Measurements from ENCODE around the gene SERPINA12. TPM values are rescaled to one million over a fixed set of nuclear protein-coding genes. Genes with fewer than 3 reads are reported as not detected.

The SERPINA12 gene
- polyA plus RNA-seq (2013, experiment 1 of 2; ENCODE audit: insufficient read length): 0.13 TPM
- 0.14 TPM for polyA plus RNA-seq (2013, experiment 2 of 2; ENCODE audit: insufficient read length)

- DNase-seq: no peak
Measured at GRCh38 chr14:94509356-94509755, at the start of gene SERPINA12. TSS of gene SERPINA12 (minus strand) at chr14:94509469. CDS start at chr14:94498397, 11,072 bp downstream.

GRCh38 chr14:94558842-94559241, 49.6 kb upstream of the SERPINA12 start:
- DNase-seq: no peak

GRCh38 chr14:94557327-94557726, 48.1 kb upstream of the SERPINA12 start:
- DNase-seq: no peak

GRCh38 chr14:94555991-94556390, 46.7 kb upstream of the SERPINA12 start:
- no peak for DNase-seq

GRCh38 chr14:94550041-94550440, 40.8 kb upstream of the SERPINA12 start:
- no peak for DNase-seq

DNA sequence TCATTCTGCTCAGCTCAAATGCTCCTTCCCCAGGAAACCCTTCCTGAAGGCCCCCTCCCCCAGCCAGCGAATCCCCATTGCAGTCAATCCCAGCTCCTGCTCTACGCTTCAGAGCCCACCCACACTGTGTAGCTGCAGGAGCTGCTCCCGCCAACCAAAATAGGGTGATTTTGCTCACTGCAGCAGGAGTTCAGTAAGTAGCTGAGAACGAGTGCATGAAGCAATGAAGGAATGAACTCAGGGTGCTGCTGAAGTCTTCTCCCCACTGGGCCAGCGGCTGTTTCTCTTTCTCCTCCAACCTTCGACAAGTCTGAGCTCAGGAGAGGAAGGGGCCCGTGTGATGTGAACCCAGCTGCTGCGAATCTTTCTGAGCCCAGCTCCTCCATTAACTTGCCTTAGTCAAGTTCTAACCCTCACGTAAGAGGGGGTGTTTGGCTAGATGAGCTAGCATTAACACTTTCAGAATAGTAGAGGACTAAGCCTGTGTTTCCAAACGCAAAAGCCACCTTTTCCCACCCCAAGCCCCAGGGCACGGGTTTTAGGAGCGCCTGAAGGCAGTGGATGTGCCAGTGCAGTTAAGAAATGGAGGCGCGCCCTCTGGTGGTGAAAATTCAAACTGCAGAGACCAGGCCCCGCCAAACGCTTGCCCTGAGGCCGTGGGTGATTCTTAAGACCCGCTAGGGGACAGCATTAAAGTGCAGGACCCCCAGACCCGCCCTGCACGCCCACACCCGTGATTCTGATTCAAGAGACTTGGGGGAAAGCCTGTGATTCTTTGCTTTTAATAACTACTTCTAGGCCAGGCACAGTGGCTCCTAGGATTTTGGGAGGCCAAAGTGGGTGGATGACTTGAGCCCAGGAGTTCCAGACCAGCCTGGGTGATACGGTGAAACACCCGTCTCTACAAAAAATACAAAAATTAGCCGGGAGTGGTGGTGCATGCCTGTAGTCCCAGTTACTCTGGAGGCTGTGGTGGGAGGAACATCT, 40.0 kb upstream of the SERPINA12 start:
- peak; percentile 53 for DNase-seq

- DNase-seq: no peak
Measured at GRCh38 chr14:94548131-94548998, 39.1 kb upstream of the SERPINA12 start.

DNA sequence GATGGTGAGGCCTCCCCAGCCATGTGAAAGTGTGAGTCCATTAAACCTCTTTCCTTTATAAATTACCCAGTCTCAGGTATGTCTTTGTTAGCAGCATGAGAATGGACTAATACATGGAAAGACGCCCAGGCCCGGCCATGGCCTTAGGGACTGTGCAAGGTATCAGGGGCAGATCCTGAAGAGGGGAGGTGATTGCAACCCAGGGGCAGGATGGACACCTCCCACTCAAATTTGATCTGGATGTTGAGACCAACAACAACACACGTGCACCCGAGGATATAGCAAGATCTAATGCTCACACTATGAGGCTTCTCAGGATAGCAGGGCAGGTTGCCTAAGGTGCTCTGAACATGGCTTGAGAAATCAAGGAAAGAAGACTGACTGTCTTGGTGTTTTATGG, 38.5 kb upstream of the SERPINA12 start:
- DNase-seq: no peak

DNA sequence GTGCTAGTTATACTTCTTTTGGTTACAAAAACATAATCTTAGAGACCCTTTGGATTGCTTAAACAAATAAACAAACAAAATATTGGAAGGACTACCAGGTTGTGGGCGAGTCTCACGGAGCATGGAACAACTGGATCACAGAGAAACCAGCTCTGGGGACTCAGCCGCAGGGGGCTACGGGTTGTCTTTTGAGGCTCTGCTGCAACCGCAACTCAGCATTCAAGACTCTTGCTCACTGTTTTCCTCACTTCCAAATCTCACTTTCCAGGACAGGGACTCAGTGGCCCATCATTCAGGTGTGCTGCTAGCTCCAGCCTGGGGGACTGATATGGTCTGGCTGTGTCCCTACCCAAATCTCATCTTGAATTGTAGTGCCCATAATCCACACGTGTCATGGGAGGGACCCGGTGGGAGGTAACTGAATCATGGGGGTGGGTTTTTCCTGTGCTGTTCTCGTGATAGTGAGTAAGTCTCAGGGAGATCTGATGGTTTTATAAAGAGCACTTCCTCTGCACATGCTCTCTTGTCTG, 37.9 kb upstream of the SERPINA12 start:
- no peak for DNase-seq

DNA sequence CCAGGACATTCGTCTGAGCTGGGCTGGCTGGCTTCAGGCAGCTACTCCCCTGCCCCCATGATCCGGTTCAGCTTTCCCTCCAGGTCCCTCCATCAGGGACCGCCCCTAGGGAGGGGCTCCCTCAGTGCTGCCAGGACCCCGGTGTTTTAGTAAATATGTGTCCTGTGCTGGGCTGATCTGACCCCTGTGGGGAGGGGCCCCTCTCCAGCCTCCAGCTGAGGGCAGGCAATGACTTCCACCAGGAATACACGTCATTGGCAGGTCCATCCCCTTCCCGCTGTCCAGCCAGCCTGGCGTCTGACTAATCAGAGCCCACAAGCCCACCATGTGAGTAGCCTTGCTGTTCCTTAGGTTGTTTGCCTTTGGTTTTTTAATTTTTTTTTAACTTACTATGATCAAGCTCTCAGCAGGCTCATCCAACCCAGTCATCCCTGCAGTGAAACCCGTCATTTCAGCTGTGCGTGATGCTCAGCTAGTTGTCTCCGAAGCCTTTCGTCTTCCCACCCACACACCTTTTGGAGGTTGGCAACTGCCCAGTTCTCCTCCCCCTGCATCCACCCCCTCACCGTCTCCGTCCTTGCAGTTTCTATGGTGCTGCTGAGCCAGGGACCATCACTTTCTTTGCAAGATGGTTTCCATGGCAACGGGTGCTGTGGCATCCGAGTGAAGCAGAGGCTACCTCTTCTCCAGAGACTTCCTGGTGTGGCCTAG, 36.0 kb upstream of the SERPINA12 start:
- DNase-seq: no peak

- no peak for DNase-seq
Measured at GRCh38 chr14:94544726-94545125, 35.5 kb upstream of the SERPINA12 start.

- no peak for DNase-seq
Measured at GRCh38 chr14:94543449-94544124, 34.3 kb upstream of the SERPINA12 start.

DNA sequence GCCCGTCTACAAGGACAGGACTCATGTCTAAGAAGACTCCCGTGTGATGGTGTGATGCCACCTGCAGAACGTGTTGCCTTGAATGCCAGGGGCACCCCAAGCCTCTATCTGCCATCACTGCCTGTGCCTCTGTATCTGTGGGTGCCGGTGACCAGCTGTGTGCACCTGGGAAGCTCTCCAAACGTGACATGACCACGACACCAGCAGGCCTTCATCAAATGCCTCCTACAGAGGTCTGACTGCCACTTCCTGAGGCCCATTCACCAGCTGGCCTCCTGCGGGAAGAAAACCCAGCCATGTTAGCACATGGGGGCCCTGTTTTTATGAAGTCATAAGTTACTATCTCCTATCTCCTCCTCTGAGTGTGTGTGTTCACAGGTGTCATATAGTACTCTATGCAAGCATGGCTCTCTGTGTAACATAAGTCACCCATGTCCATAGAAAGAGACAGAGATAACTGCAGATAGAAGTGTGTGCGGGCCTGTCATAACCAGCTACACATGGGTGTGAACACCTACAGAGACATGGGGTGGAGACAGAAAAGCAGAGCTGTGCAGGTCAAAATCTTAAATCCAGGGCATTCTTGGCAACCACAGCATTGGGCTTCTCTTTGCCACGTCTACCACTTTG, 33.7 kb upstream of the SERPINA12 start:
- DNase-seq: no peak

GRCh38 chr14:94542111-94542810, 33.0 kb upstream of the SERPINA12 start:
- DNase-seq: peak; percentile 84

DNA sequence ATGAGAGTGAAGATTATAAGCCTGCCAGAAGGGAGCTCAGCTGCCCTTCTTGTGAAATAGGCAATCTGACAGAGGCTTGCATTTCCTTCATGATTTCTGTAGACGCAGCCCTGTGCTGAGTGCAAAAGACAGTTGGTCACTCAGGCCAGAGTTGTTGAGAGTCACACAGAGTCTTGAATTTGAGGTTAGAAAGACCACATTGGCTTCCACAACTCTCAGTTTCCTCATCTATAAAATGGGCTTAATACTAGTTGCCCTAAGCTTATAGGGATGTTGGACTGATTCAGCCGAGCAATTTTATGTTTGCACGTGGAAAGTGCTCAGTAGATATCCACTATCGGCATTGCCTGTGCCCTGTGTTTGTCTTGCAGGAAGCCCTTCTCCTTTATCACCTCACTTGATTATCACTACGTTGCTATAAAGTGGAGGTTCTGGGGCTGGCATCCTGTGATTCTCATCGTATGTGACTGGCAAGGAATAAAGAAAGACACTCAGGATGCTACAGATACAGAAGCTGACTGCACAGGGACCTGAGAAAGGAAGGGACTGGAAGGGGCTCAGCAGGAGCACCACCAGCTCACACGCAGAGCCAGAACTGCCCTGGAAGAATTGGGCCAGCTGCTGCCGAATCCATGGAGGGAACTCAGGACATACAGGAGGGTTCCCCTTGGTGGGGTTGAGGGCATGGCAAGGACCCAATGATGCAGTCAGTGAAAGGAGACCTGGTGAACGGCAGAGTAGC, 32.1 kb upstream of the SERPINA12 start:
- DNase-seq: no peak

- DNase-seq: peak; percentile 60
Measured at GRCh38 chr14:94540031-94540794, 30.9 kb upstream of the SERPINA12 start.

GRCh38 chr14:94539181-94539580, 29.9 kb upstream of the SERPINA12 start:
- no peak for DNase-seq

DNA sequence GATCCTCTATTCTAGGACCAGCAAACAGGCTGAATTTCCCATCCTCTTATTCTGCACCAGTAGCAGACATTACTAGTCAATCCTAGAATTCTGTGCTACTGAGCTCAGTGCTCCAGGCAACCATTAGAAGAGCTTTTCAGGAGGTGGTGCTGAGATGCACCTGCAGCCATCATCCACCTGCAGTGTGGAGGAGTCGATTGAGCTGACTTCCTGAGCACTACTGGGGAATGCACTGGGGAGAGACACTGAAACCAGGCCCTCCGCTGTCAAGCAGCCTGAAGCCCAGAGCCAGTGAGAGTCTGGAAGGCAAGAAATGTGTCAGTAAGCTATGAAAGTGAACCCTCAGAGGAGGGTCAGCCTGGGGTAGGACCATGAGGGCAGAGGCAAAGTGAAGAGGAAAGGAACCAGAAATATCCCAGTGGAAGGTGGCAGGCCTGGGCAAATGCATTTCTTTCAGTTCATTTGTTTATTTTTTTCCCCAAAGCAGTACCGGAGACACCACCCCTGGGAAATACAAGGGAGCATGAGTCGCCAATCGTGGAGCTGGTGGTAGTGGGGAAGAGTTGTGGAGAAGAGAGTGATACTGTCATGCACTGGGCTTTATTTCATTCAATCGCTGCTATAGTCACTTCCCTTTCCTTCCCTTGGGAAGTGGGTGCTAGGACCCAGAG, 28.9 kb upstream of the SERPINA12 start:
- no peak for DNase-seq
